Measurements from ENCODE around the gene CCDC85C. TPM values are rescaled to one million over a fixed set of nuclear protein-coding genes. Genes with fewer than 3 reads are reported as not detected.

CCDC85C gene
- total and polyA plus RNA-seq, 10 of the 15 experiments (the other 5 are each of a cell fraction or from before 2014, with no cell fraction given): 0.03 to 3.6 (median 1.1) TPM

- Histone ChIP-seq H3K9ac (ENCODE audit: control insufficient read depth, insufficient read depth, low read length) (no peak overlapping the region), H3K4me1 (ENCODE audit: control insufficient read depth, insufficient read depth, low read length) (no peaks in the 10 kb centered on the region), H3K4me3 (no peak overlapping the region), H3K27ac (ENCODE audit: control insufficient read depth, insufficient read depth) (no peak overlapping the region), H4K20me1 (ENCODE audit: control insufficient read depth, insufficient read depth) (no peaks in the 10 kb centered on the region), H3K36me3 (ENCODE audit: control insufficient read depth in 2 of 2, insufficient read depth in 2 of 2, low read length in 1 of 2) (peaks cover 0 to 5% of the 10 kb centered on the region in 2 experiments; a peak in 2 of 4 replicates), H3K79me2 (ENCODE audit: control insufficient read depth, insufficient read depth, low read length) (no peaks in the 10 kb centered on the region), H2AFZ (ENCODE audit: control insufficient read depth, low read depth, low read length) (no peak overlapping the region), H3K4me2 (ENCODE audit: control insufficient read depth, insufficient read depth) (no peak overlapping the region), H3K27me3 (replicated peaks in 1 of 2; ENCODE audit: control insufficient read depth in 2 of 2, insufficient read depth in 2 of 2, low read length in 1 of 2) (no peaks in the 10 kb centered on the region), H3K9me3 (replicated peaks; ENCODE audit: control insufficient read depth, insufficient read depth, low read length) (no peaks in the 10 kb centered on the region)
- ChIA-PET POLR2A (no interaction called here), SMC1A (ENCODE audit: uncharacterized antibody, unreplicated experiment) (no interaction called here), RAD21 (ENCODE audit: unreplicated experiment) (interaction anchor here (0.8 kb wide), 1 partner anchor 168 kb away, joined by 3 read pairs; the partner anchor contains the start of gene CYP46A1), CTCF (interaction anchor here (0.7 to 1.0 kb wide), 2 partner anchors 89 to 112 kb away, joined by 4 to 5 read pairs; no protein-coding TSS in a partner anchor)
- TF ChIP-seq STAT3 (IDR thresholded peaks at IDR 0.05; ENCODE audit: low read depth, low read length): no peak
- TF ChIP-seq TCF12 (IDR thresholded peaks at IDR 0.05; ENCODE audit: low read depth, low read length): no peak
- no peak for TF ChIP-seq PRDM15 (CRISPR knock-in tag; IDR thresholded peaks at IDR 0.05)
- TF ChIP-seq POLR2AphosphoS5 (IDR thresholded peaks at IDR 0.05; ENCODE audit: low read length): peak; percentile 6; the same call in 1 of the 2 replicates
- ATAC-seq (no peak), FAIRE-seq (no peak), DNase-seq (ENCODE audit: low read depth, low spot score) (no peak)
- 50% methylated on average over 24 of the region's 24 CpGs for WGBS (ENCODE audit: insufficient coverage, insufficient replicate concordance, low lambda C conversion rate, missing lambda C conversion rate)
- intact Hi-C loops (cut with micrococcal nuclease; ENCODE audit: unreplicated experiment) (no loop called here), in situ Hi-C loops (cut with MboI) (no loop called here)
- BruUV-seq (replicated peaks): no TSS peak
Observed at GRCh38 chr14:99516156-99516870, 87.7 kb downstream of the CCDC85C start.

All from GM12878 (cell line).